GM12878 (cell line): ENCODE measurements around the gene TMEM181.
"Not testable (repeated sequence)": the region's sequence is repeated elsewhere in the genome, so short reads cannot be mapped to it uniquely, and the experiment has no call there.

Source experiments
- FOS ChIP-seq: IDR thresholded peaks from 3 replicates; pipeline ENCODE4 v1.6.1; 2011; ENCODE audit warnings: borderline replicate concordance; ENCODE audit not compliant: insufficient read length; ENCODE audit errors: extremely low read depth
- MTA2 ChIP-seq: fragments of 450-650 bp; IDR thresholded peaks from 2 replicates; pipeline ENCODE4 v1.6.1; 2016; ENCODE audit warnings: low read depth, mild to moderate bottlenecking, moderate library complexity

GRCh38 chr6:158520975-158521374 lies 38.9 kb upstream of the TMEM181 start:
- TF ChIP-seq MTA2, FOS: not testable (repeated sequence)
